IPS-NIHi7 (cell line): ENCODE measurements around the gene MICAL3.
"Not testable (repeated sequence)": the region's sequence is repeated elsewhere in the genome, so short reads cannot be mapped to it uniquely, and the experiment has no call there.

ENCODE experiments used
- DNase-seq: peaks from one replicate; pipeline ENCODE4 v3.0.0; 2012; ENCODE audit warnings: mixed read lengths; ENCODE audit errors: extremely low spot score

MICAL3 gene

GRCh38 chr22:18060646-18061620 is 36.6 kb upstream of the MICAL3 start:
- no peak for DNase-seq

DNA sequence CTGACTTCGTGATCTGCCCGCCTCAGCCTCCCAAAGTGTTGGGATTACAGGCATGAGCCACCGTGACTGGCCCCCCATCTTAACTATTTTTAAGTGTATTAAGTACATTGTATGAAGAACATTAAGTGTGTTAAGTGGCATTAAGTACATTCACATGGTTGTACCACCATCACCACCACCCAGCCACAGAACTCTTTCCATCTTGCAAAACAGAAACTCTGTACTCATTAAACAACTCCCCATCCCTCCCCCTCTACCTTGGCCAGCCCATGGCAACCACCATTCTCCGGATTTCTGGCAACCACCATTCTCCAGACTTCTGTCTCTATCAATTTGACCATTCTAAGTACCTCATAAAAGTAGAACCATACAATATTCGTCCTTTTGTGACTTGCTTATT is 35.6 kb upstream of the MICAL3 start:
- no peak for DNase-seq

- no peak for DNase-seq
Observed at GRCh38 chr22:18059473-18059872, 35.1 kb upstream of the MICAL3 start.

DNA sequence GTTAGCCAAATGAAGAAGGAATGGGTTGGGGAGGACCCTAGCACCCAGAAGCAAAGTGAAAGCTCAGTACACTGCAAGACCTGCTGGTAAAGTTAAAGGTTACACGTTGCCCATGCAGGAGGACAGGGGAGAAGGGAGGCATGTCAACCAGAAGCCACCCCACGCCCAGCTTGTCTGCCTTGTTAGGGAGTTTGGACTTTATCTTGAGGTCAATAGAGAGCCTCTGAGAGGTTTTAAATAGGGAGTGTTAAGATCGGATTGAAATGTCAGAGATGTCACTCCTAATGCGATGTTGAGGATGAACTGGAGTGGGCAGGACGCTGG is 34.7 kb upstream of the MICAL3 start:
- no peak for DNase-seq

- no peak for DNase-seq
Observed at GRCh38 chr22:18058371-18059093, 34.2 kb upstream of the MICAL3 start.

DNA sequence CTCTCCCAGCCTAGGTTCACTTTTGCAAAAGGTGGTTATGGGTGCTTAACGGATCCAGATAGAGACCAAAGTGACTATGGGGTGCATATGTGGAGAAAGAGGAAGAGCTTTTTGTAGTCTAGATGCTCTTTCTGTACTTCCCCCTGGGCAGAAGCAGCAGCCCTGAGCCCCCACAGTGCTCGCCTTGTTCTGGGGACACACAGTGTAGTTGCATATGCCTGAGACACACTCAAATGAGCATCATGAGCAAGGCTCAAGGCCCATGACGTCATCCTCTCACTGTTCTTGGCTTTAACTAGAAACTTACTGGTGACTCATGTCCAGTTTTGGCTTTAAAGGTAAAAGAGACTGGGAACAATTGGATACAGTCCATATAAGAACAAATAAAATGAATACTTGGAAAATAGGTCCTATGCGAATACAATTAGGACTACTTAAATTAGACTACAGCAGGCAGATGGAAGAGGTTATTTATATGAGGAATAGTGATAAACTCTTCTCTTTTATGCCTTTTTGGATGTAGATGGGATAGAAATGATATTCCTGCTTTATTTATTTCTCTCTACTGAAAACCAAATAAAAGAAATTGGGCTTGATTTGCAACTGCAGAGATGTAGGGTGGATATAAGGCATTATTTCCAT is 33.3 kb upstream of the MICAL3 start:
- no peak for DNase-seq

DNA sequence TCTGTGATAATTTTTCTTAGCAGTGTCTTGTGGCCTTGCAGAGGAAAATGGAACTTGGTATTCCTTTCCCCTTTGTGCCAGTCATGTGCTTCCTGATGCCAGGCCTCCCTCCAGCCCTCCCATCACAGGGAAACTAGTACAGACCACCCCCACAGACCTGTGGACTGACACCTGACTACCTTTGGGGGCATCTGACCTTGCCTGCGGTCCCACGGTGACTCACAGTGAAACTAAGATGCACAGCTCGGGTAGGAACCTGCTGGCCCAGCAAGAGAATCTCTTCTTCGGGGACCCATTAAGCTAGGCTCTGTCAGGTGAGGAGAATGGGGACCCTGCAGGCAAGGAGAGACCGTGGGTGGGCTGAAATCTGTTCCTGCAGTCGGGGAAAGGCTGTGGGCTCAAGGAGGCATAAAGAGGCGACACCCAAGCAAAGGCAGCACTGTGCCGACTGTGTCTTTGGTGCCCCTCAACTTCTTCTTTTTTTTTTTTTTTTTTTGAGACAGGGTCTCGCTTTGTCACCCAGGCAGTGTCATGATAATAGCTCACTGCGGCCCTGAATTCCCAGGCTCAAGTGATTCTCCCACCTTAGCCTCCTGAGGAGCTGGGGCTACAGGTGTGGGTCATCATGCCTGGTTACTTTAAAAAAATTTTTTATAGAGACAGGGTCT is 32.6 kb upstream of the MICAL3 start:
- no peak for DNase-seq

- DNase-seq, result no peak
Observed at GRCh38 chr22:18056161-18056666, 31.9 kb upstream of the MICAL3 start.

GRCh38 chr22:18055619-18056160 is 31.3 kb upstream of the MICAL3 start:
- DNase-seq, result no peak

GRCh38 chr22:18053216-18053946 is 29.0 kb upstream of the MICAL3 start:
- DNase-seq, result not testable (repeated sequence)

DNA sequence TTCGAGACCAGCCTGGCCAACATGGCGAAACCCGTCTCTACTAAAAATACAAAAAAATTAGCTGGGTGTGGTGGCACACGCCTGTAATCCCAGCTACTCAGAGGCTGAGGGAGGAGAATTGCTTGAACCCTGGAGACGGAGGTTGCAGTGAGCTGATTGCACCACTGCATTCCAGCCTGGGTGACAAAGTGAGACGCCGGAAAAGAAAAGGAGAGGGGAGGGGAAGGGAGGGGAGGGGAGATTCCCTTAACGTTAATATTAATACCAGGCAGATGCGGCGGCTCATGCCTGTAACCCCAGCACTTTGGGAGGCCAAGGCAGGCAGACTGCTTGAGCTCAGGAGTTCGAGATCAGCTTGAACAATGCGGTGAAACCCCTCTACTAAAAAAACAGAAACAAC is 26.8 kb upstream of the MICAL3 start:
- DNase-seq, result not testable (repeated sequence)

DNA sequence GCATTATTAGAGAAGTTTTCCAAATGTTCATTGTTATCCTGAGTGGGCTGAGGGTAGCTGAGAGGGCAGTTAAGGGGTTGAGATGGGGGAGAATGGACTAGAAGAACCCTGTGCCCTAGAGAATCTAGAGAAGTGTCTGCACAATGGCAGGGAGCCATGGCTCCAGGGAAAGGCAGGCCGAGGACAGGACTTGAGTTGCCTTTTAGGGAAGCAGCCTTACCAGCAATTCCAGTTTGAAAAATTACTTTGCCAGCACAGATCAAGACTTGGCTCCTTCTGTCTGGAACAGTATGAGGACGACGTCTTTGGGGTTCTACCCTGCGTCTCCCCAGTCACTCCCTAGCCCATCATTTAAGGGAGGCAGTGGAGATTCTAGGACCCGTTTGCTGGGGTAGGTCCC is 25.7 kb upstream of the MICAL3 start:
- DNase-seq, result no peak

DNA sequence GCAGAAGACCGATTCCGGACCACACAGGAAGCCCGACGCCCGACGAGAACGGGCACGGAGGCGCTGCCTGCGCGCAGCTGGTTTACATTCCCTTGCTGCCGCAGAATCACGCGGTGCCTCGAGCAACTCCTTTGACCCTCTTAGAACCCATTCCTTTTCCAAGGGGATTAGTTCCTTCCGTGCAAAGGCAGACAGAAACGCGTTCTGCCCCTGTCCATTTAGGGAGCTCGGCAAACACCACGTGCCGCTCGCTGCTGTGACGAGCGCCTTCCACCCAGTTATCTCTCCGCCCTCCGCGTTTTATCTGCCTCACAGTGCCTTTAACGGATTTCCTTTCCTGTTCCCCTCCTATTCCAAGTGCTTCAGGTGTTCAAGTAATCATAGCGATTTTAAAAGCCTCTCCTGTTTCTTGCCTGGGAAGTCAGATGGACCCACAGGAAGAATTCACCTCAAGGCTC is 24.1 kb upstream of the MICAL3 start:
- DNase-seq, result no peak

GRCh38 chr22:18048041-18048440 is 23.7 kb upstream of the MICAL3 start:
- no peak for DNase-seq

GRCh38 chr22:18045794-18046193 is 21.4 kb upstream of the MICAL3 start:
- DNase-seq, result no peak

DNA sequence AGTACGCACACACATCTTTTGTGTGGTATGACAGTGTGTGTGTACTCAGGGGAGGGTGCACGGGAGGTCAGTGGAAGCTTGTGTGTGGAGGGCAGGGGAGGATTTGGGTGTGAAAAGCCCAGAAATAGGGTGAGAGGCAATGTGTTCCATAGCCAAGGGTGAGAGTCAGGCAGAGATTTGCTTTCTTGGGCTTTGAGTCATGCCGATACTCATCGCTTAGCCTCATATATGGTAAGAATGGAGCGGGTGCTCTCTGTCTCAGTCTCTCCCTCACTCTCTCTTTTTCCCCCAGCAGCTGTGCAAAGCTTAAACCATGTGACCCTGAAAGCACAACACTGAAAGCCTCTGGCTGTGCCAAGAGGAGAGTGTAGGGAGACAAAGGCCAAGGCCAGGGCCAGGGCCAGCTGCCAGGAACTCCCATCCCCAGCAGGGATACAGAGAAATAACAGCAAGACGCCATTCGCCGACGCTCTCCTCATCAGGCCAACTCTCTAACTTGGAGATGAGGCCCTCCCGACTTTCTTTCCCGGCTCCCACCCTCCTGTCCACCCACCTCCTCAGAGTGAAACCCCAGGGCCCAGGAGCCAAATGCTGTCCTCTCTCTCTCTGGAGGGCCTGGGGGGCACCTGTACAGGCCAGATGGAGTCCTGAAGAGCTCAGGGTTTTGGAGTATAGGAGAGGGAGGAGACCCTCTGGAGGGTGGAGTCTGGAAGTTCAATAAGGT is 20.3 kb upstream of the MICAL3 start:
- DNase-seq, result no peak

- no peak for DNase-seq
Observed at GRCh38 chr22:18042685-18043084, 18.3 kb upstream of the MICAL3 start.

DNA sequence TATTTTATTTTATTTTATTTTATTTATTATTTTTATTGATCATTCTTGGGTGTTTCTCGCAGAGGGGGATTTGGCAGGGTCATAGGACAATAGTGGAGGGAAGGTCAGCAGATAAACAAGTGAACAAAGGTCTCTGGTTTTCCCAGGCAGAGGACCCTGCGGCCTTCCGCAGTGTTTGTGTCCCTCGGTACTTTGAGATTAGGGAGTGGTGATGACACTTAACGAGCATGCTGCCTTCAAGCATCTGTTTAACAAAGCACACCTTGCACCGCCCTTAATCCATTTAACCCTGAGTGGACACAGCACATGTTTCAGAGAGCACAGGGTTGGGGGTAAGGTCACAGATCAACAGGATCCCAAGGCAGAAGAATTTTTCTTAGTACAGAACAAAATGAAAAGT is 16.5 kb upstream of the MICAL3 start:
- not testable (repeated sequence) for DNase-seq

DNA sequence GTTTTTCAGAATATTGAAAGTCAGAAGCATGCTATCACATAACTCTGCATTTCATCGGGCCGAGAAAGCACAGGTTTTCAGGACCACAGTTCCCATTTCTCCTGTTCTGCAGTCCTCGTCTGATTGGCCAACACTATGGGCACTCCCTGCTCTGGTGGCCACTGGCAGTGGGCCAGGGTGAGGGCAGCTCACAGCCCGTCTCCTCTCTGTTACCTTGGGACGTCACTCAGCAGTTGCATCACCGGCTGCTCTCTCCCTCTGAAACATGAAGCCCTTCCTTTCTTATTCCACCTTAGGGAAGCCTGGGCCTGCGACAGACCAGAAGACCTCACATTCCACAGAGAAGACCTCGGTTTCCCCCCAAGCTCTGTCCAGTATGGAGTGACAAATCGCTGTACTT is 11.4 kb upstream of the MICAL3 start:
- no peak for DNase-seq

GRCh38 chr22:18034076-18034475 is 9.7 kb upstream of the MICAL3 start:
- no peak for DNase-seq
